Stimulated activated CD4-positive, alpha-beta T cell treated with anti-CD3 and anti-CD28 coated beads, Interleukin-12 subunit alpha, Interleukin-12 subunit beta, amount 100 ng/mL, for 24 hours (primary cell): ENCODE data around the gene FRMD5.

Experiments used
- DNase-seq, 2 experiments: peaks; one replicate each; pipeline ENCODE4 v3.0.0-alpha.2; 2020; ENCODE audit warnings: low read depth in 2 of 2

Gene FRMD5

GRCh38 chr15:43974852-43975251 lies 220.2 kb downstream of the FRMD5 start:
- DNase-seq = no peak

- no peak for DNase-seq
Observed at GRCh38 chr15:43969802-43970375, 225.2 kb downstream of the FRMD5 start.

- DNase-seq = no peak
Observed at GRCh38 chr15:43968551-43968950, 226.5 kb downstream of the FRMD5 start.

- no peak for DNase-seq
Observed at GRCh38 chr15:43966646-43967045, 228.4 kb downstream of the FRMD5 start.

GRCh38 chr15:43958861-43959330 lies 236.2 kb downstream of the FRMD5 start:
- no peak for DNase-seq

GRCh38 chr15:43957724-43958123 lies 237.3 kb downstream of the FRMD5 start:
- DNase-seq = no peak

- no peak for DNase-seq
Observed at GRCh38 chr15:43955140-43955539, 239.9 kb downstream of the FRMD5 start.

- DNase-seq = no peak
Observed at GRCh38 chr15:43954181-43954621, 240.9 kb downstream of the FRMD5 start.

GRCh38 chr15:43953402-43953801 lies 241.7 kb downstream of the FRMD5 start:
- no peak for DNase-seq

- no peak for DNase-seq
Observed at GRCh38 chr15:43950531-43950930, 244.5 kb downstream of the FRMD5 start.

GRCh38 chr15:43948691-43949325 lies 246.3 kb downstream of the FRMD5 start:
- DNase-seq = no peak

GRCh38 chr15:43943511-43943910 lies 251.6 kb downstream of the FRMD5 start:
- no peak for DNase-seq

- DNase-seq = no peak
Observed at GRCh38 chr15:43942194-43942593, 252.9 kb downstream of the FRMD5 start.

- DNase-seq = no peak
Observed at GRCh38 chr15:43941555-43941954, 253.5 kb downstream of the FRMD5 start.

- DNase-seq = no peak
Observed at GRCh38 chr15:43941071-43941470, 254.0 kb downstream of the FRMD5 start.

GRCh38 chr15:43939070-43939469 lies 256.0 kb downstream of the FRMD5 start:
- DNase-seq = no peak

- no peak for DNase-seq
Observed at GRCh38 chr15:43934480-43934879, 260.6 kb downstream of the FRMD5 start.

GRCh38 chr15:43932907-43933306 lies 262.2 kb downstream of the FRMD5 start:
- no peak for DNase-seq

GRCh38 chr15:43931790-43932435 lies 263.2 kb downstream of the FRMD5 start:
- no peak for DNase-seq

GRCh38 chr15:43931119-43931518 lies 264.0 kb downstream of the FRMD5 start:
- no peak for DNase-seq

GRCh38 chr15:43930556-43930955 lies 264.5 kb downstream of the FRMD5 start:
- no peak for DNase-seq

GRCh38 chr15:43930079-43930478 lies 265.0 kb downstream of the FRMD5 start:
- no peak for DNase-seq

GRCh38 chr15:43928152-43928551 lies 266.9 kb downstream of the FRMD5 start:
- DNase-seq = no peak
